NCI-H1436 treated with DMSO at 0.1 percent for 48 hours (cell line): Measurements from ENCODE around the gene KRTAP5-2.

ENCODE experiments used
- DNase-seq: peaks from one replicate; lab custom pipeline; 2025; lab: John Stamatoyannopoulos, UW

Gene KRTAP5-2

DNA sequence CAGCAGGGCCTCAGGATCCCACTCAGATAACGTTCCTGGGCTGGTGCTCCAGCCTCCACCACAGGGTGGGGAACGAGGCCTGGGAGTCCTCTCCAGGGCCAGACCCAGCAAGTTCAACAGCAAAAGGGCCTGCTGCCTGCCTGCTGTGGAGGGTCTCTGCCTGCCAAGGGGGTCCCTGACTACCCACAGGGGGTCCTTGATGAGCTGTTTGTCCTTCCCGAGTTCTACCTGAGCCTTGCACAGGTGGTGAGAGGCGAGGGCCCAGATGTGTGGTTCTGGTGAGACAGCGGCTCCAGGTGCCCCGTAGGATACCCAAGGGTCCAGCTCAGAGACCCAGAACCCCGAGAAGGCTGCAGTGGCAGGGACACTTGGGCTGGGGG lies 30.4 kb downstream of the KRTAP5-2 start:
- no peak for DNase-seq

DNA sequence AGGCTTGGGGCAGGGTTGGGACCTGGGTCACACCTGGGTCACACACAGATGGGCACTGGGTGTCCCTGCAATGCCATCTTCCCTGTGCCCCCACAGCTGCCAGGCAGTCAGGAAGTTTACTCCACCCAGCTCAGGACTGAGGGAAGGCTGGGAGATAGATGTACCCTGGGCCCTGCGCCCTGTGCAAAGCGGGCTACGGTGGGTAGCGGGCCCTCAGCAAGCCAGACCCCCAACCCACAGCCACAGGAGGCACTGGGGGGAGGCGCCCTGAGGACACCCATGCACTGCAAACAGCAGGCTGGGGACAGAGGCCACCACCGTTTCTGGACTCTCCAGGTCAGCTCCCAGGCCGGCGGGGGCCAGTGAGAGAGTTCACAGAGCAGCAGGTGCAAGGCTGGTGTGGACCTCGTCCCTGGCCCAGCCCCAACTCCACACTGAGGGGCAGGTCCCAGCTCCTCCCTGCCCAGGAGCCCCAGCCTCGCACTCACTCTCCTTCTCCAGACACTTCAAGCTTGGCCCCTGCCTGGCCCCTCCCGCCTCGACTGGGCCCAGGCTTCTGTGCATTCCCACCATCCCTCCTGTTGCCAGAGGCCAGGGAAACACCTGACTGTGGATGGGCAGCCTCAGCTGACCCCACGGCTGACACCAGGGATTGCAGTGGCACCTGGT lies 30.9 kb downstream of the KRTAP5-2 start:
- no peak for DNase-seq

DNA sequence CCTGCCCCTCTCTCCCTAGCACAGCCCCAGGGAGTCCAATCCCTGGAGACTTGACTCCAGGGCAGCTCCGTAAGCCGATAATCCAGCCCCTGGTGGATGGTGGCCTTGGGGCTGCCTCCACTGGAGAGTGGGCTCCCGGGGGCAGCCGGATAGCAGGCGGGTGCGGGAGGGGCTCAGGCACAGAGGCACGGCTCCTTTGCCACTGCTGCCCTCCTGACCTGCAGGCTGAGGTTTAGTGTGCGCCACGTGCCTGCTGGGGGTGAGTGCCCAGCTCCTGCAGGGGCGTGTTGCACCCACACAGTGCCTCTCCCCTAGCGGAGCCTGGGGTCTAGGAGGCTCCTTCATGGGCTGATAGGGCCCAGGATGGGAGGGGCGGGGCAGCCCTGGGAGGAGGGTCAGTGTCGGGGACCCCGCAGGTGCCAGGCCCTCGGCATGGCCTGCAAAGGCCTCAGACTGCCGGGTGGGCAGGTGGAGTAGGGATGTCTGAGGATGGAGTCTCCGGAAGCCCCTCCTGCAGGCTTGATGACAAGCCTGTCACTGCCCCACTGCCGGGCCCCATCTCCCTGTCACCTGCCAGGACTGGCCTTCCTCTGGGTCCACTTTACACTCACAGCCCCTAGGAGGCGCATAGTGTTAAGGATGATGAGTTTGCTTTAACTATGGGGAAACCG lies 31.6 kb downstream of the KRTAP5-2 start:
- DNase-seq, result no peak

DNA sequence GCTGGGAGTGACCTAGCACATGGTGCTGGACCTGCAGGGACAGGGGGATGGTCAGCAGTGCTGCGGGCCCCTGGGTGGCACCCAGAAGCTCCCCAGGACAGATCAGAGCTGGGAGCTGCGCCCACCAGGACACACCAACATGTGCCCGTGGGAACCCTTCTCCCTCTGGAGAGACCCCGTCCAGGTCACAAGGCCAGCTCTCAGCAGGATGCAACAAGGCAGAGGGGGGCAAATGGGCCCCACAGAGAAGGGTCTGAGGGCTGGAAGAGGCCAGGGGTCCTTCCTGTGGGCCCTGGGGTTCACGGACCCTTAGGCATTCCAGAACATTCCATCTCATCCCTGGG lies 32.2 kb downstream of the KRTAP5-2 start:
- no peak for DNase-seq

DNA sequence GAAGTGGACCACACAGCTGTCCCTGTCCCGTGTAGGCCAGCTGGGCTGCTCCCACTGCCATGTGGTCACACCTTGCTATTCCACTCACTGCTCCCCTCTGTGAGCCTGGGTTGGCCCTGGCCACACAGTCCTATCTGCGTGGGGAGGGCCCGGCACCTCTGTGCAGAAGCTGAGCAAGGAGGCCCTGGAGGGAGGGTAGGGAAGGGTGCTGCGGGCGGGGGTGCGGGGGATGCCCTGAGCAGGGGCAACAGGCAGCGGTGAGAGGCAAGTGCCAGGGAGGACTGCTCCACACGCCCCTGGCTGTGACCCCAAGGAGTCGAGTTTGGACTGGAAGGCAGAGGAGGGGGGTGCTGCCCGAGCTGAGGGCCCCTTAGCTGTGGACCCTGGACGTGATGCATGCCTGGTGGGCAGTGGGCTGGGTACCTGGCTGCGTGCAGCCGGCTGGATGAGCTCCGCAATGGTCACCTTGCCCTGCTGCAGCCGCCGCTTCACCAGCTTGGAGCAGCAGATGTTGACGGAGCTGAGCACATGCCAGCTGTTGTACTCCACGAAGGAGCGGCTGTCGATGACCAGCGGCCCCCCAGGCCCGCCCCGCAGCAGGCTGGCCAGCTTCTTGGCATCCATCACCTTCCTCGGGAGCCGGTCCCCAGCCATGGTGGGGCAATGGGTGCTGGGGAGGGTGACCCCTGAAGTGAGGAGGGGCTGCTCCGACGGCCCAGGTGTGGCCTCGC lies 32.8 kb downstream of the KRTAP5-2 start:
- no peak for DNase-seq

DNA sequence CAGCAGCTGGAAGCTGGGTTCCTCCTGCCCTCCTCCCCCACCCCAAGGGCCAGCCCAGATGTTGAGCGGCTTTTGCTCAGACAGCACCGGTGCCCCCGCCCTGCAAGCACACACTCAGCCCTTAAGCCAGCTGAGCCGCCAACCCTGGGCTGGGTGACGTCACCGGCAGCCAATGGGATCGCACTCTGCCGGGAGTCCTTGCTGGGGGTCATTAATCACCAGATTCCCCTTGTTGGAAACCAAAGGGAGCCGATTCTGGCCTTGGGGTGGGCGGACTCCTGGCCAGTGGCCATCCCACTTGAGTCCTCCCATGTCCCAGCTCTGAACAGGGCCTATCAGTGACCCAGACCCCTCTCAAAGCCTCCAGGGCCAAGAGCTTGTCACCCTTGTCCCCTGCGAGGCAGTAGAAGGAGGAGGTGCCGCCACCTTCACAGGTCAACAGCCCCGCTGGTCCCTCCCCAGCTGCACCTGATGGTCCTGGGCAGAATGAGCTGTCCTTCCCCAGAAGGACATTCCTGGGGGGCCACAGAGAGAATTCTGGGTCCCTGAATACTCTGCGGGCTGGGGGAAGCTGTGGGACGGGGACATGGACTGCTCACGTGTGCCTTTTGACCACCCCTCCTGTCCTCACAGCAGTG lies 33.4 kb downstream of the KRTAP5-2 start:
- DNase-seq, result no peak

DNA sequence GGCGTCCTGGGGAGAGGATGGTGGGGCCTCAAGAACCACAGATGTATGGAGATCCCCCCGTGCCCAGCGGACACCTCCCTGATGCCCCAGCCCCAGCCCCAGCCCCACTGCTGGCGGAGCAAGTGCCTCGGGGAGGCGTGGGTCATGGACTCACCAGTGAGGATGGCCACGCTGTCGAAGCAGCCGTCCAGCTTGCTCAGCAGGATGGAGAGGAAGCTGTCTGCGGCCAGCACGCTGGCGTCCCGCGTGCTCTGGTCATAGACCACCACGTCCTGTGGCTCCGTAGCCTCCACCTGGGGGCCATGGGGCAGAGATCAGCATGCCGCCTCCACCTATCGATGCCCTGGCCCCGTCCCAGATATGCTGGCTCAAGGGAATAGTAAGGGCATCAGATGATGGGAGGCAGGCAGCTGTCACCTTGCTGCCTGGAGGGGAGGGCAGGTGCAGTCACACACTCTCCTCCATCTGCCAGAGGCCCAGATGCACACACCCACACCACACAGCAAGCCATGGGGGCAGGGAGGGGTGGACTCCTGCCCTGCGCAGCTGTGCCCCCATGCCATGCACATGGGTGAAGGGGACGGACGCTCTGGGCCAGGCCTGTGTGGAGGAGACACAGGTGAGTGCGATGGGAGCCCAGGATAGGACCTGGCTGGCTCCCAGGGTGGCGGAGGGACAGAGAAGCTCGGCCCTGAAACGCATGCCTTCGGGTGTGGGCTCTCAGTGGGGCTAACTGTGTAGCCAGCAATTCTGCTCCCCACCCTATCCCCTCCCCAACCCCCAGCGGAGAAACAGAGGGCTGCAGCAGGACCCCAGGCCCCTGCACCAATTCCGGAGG lies 34.2 kb downstream of the KRTAP5-2 start:
- no peak for DNase-seq

DNA sequence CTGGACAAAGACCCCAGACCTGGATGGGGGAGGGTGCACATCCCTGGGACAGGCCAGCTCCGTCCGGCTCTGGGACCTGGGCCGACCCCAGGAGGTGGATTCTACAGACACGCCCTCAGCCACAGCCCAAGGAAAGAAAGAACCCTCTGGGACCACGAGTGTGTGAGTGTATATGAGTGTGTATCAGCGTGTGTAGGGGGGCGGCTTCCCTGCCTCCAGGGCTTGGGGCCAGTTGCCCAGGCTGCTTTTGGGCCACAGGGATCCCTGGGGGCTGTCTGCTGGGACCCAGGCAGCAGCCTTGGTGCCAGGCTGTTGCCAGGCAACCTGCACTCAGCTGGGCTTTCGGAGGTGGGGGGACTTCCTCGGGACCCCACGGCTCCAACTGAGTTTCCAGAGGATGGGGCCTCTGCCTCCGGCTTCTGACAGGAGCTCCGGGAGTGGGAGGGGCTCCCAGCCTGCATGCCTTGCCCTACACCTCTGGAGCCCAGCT lies 34.9 kb downstream of the KRTAP5-2 start:
- DNase-seq, result no peak

DNA sequence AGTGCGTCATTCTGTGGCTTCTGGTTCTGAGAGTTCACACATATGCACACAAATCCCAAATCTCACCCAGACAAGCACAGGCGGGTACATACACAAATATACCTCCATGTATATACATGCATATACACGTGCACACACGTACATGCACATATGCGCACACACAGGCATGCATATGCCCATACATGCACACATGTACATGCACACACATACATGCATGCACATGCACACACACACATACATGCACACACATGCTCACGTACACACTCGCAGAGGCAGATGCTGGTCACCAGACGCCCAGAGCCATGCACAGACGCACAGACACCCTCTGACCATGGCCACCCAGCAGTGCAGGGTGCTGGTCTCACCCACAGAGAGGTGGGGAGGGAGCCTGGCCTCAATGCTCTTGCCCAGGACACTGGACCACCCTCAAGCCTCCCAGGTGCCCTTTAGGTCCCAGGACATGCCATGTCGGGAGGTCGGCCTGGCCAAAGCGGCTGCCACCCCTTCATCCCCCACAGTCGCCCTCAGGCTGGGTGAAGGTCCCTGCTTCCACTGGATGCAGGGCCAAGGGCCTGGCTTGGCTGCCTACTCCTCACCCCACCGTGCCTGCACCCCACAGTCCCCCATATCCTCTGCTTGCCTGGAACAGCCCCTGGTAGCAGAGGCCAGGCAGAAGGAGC lies 35.5 kb downstream of the KRTAP5-2 start:
- DNase-seq, result no peak

DNA sequence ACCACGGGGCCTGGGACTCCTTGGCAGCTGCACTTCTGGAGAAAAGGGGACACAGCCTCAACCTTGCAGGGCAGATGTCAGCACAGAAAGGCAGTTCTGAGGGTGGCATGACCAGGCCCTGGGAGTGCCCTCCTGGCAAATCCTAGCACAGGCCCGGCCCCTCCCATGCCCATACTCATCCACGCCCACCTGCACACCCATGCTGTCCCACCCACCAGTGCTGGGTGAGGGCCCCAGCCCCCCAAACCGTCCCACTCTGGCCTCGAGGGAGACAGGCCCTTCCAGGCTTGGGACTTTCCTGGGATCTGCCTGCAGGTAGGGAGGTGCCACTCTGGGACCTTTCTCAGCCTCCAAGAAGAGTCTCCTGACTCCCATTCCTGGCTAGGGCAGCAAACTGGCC lies 36.1 kb downstream of the KRTAP5-2 start:
- DNase-seq, result no peak

DNA sequence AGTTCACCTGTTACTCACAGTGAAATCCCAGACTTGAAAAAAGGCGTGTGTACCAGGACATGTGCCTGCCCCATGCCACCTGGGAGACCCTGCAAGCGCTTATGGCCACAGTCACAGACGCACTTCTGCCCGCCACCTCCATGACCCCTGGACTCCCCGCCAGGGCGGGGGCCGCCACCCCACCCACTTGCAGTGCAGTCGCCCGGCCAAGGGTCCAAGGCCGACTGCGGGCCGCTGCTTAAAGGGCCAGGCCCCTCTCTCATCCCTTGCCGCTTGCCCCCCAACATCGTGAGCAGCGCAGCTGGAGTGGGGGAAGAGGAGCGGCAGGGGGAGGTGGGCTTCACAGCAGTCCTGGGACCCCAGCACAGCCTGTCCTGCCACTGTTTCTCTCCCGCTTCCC lies 36.8 kb downstream of the KRTAP5-2 start:
- no peak for DNase-seq

DNA sequence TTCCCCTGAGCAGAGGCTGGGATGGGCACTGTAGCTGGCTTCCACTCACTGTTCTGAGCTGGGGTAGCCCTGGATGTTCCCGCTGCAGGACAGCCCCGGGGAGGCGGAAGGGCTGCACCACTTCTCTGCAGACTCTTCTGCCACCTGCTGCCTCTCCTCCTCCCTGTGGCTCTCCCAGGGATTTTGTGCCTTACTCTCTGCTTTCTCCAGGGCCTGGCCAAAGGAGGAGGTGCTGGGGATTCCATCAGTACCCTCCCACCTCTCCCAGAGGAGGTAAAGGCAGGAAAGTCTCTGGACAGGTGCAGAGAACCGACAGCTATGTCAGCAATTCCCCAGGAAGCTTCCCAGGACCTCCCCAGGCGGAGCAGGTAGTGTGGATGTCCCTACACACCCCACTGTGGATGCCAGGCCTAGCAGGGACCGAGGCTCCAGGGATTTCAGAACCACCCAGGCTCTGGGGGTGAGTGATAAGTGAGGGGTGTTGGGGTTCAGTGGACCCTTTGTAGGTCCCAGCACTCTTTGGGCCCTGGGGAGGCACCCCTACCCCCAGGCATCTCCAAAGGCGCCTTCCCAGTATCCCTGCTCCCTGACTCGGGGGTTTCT lies 37.3 kb downstream of the KRTAP5-2 start:
- no peak for DNase-seq

DNA sequence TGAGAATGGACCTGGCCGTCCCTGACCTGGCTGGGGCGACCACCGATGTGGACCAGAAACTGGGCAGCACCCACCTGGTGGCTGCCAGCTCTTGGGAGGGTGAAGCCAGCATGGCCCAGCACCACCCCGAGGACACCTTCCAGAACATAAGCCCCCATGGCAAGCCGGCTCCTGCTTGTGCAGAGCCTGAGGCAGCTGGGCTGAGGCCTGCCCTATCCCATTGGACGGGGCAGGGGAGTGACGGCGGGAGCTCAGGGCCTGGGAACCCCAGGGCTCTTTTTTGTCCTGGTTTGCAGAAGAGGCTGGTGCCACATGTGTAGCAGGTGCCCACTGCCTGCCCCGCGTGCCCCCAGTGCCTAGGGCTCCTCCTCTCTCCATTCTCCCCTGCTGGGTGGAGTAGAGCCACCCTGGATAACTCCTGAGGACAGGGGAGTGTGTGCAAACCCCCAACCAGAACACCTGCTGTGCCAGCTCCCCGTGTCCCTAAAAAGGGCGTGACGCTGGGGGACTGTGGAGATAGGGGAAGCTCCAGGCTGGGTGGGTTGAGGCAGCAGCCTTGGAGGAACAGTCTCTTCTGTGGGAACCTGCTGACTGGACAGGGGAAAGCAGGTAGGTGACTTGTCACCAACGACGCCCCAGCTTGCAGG lies 38.0 kb downstream of the KRTAP5-2 start:
- no peak for DNase-seq

DNA sequence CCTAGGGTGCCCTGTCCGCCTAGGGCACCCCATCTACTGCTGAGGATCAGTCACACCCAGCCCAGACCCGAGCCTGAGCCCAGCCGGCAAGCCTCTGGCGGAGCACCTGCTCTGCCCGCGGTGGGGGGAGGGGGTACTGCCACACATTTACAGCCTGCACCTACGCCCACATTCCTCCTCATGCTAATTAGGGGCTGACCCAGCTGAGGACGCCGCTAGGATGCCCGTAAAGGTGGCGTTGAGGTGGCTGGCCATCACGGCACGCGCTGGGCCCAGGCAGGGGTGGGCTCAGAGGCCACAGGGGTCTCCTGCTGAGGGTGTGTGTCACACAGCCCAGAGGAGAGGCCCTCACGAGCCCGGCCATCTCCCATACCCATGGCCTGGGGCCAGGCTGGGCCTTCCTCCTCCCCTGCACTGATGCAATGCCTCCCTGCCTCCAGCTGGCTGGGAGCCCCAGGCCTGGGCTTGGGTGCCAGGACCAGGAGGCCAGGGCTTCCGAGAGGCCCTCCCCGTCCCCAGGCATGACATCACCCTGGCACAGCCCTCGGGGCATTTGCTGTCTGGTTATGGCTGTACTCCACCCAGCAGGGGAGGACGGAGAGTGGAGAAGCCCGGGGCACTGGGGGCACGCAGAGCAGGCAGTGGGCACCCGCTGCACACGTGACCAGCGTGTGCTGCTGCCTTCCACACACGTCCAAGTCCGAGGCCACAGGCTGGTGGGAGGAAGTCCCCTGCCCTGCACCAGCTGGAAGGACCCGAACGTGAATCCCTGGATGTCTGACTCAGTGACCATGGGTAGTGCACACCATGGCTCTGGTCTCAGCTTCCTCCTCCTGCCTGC lies 38.8 kb downstream of the KRTAP5-2 start:
- DNase-seq, result no peak

DNA sequence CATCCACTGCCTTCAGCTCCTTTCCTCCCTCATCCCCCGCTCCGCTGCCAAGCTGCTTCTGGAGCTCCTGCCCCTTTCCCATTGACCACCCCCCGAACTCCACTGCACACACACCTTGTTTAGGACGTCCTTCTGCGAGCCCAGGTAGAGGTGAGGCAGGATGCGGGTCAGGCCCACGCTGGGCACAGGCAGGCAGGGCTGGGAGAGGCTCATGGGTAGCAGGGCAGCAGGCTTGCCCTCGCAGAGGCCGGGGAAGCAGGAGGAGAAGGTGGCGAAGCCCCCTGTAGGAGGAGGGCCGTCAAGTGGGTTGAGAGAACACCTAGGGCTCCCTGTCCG lies 39.4 kb downstream of the KRTAP5-2 start:
- DNase-seq, result no peak

DNA sequence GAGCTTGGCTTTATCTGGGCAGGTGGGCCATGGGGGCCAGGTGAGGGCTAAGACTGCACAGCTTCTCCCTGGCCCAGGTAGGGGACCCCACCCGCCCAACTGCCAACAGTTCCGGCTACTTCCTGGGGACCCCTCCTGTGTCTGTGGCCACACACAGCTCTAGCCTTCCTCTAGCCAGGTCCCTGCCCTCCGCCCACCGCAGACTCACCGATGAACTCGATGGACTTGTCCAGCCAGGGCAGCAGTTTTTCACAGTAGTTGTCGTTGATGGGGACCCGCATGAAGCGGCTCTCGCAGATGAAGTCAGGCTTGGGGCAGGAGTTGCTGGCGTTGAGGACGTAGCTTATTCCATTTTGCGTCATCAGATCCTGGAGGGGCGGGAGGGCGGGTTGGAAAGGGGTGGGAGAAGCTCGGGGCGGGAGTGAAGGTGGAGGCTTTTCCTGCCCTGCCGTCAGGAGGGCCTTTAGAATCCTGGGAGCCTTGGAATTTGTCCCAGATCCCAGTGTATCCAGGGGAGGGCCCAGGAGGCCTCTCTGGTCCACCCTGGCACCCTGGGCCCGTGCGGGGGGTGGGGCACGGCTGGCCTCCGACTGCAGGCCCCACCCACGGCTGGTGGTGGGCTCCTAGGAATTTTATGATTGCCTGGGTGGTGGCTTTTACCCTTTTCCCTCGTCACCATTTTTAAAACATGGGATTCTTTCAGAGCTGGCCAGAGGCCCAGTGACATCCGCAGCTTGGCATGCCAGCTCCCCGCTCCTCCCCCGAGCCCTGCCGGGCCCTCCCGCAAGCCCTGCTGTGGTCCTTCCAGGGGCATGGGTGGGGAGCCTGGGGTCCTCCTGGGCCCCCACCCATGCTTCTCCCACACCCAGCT lies 40.0 kb downstream of the KRTAP5-2 start:
- no peak for DNase-seq

DNA sequence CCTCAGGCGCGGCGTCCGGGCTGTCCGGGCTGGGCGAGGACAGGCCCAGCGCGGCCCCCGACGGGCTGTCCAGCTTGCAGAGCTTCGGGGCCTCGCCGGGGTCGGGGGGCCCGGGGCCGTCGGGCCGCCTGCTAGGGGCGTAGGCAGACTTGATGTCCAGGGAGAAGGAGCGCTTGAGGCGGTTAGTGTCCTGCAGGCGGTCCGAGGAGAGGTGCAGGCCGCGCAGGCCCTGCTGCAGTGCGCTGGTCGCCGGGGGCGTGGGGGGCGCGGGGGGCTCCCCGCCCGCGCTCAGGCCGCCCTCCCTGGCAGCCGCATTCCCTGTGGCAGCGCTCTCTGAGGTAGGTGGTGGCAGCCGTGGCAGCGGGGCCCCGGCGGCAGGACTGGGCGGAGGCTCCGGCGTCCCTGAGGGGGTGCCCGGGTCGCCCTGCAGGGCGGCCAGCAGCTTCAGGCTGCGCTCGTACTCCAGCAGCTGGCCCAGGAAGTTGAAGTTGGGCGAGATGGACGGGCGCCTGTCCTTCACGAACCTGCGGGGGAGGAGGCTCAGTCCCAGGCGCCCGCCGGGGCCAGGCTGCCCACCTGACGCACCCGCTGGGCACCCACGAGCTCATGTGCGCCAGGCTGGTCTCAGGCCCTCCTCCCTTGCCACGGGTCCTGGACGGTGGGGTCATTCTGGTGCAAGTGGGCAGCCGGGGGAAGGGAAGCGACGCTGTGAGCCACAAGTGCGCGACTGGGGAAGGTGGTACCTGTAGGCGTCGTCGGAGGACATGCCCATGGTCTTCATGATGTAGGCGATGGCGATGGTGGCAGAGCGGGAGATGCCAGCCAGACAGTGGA lies 40.8 kb downstream of the KRTAP5-2 start:
- DNase-seq, result no peak
